Peyer's patch (tissue), 4 donors: Measurements from ENCODE around the gene ATG7.

Experiments
- CTCF ChIP-seq, 6 experiments: fragments of 450-650 bp in 4 of 6; fragments of 200-600 bp in 2 of 6; sonication (generic) in 1 of 6; IDR thresholded peaks; one replicate each; pipeline ENCODE4 v1.5.1; 2017 to 2019; ENCODE audit warnings: antibody characterized with exemption in 6 of 6, mild to moderate bottlenecking in 3 of 6, moderate library complexity in 1 of 6
- POLR2A ChIP-seq, 2 donors: fragments of 450-650 bp; IDR thresholded peaks; one replicate each; pipeline ENCODE4 v1.5.1; 2017; ENCODE audit warnings: antibody characterized with exemption in 2 of 2, mild to moderate bottlenecking in 2 of 2, moderate library complexity in 2 of 2

- TF ChIP-seq POLR2A (IDR thresholded peaks at IDR 0.05): no peak
- TF ChIP-seq CTCF (IDR thresholded peaks at IDR 0.05): no peak
These were observed 180.1 kb downstream of the ATG7 start for GRCh38 chr3:11452312-11452711.
